Peyer's patch (tissue), 4 donors: ENCODE measurements around the gene FOXI1. TPM values are rescaled to one million over a fixed set of nuclear protein-coding genes. Genes with fewer than 3 reads are reported as not detected.

Experiments used
- DNase-seq, 3 donors: peaks; one replicate each; pipeline ENCODE4 v3.0.0-alpha.2; 2017 to 2019
- H3K27ac ChIP-seq, 4 donors: fragments of 200-600 bp; sonication (generic); one replicate each; pipeline ENCODE4 v1.5.1; 2016 to 2019
- H3K27me3 ChIP-seq, 2 donors: fragments of 200-600 bp; sonication (generic); one replicate each; pipeline ENCODE4 v1.5.1; 2019
- H3K36me3 ChIP-seq, 3 donors: fragments of 200-600 bp; sonication (generic); one replicate each; pipeline ENCODE4 v1.5.1; 2016 to 2019
- H3K4me1 ChIP-seq, 4 donors: fragments of 200-600 bp; sonication (generic); one replicate each; pipeline ENCODE4 v1.5.1; 2016 to 2019
- H3K4me3 ChIP-seq, 4 donors: fragments of 200-600 bp; sonication (generic); 1 replicate in 3 of 4; 2 replicates in 1 of 4; pipeline ENCODE4 v1.5.1; 2016 to 2019; ENCODE audit warnings: mild to moderate bottlenecking in 1 of 4
- H3K9me3 ChIP-seq, 4 donors: fragments of 200-600 bp; sonication (generic); one replicate each; pipeline ENCODE4 v1.5.1; 2016 to 2019; ENCODE audit warnings: mild to moderate bottlenecking in 1 of 4
- POLR2A ChIP-seq, 2 donors: fragments of 450-650 bp; IDR thresholded peaks; one replicate each; pipeline ENCODE4 v1.5.1; 2017; ENCODE audit warnings: antibody characterized with exemption in 2 of 2, mild to moderate bottlenecking in 2 of 2, moderate library complexity in 2 of 2
- total RNA-seq, 4 donors: library from RNA; depleted of rRNA; stranded (reverse); fragments of >200 nt; gene quantifications; one replicate each; pipeline ENCODE4 v1.1.0, GENCODE V29; 2016
- TF ChIP-seq, protein P1 (sequence below), 6 experiments: fragments of 450-650 bp in 4 of 6; fragments of 200-600 bp in 2 of 6; sonication (generic) in 1 of 6; IDR thresholded peaks; one replicate each; pipeline ENCODE4 v1.5.1; 2017 to 2019; ENCODE audit warnings: antibody characterized with exemption in 6 of 6, mild to moderate bottlenecking in 3 of 6, moderate library complexity in 1 of 6

The FOXI1 gene
- total RNA-seq, 4 donors from 2014 or later: not detected

DNA sequence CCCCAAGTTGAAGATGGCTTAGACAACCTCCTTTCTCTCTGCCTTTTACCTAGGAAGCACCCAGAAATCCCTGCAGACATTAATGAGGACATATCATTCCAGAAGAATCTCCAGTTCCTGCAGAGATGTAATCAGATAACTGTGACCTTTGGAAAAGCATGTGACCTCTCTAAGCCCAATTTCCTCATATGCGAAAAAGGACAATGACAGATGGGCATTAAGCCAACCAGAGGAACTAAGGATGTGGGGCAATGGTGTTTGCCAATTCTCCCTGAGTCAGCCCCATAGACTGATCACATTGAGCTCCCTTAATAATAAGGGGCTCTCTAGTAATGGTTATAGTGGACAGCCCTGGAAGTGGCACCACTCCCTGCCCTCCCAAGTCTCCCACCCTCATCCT is 10.1 kb upstream of the FOXI1 start:
- TF ChIP-seq POLR2A (IDR thresholded peaks at IDR 0.05): no peak
- TF ChIP-seq, protein P1, sequence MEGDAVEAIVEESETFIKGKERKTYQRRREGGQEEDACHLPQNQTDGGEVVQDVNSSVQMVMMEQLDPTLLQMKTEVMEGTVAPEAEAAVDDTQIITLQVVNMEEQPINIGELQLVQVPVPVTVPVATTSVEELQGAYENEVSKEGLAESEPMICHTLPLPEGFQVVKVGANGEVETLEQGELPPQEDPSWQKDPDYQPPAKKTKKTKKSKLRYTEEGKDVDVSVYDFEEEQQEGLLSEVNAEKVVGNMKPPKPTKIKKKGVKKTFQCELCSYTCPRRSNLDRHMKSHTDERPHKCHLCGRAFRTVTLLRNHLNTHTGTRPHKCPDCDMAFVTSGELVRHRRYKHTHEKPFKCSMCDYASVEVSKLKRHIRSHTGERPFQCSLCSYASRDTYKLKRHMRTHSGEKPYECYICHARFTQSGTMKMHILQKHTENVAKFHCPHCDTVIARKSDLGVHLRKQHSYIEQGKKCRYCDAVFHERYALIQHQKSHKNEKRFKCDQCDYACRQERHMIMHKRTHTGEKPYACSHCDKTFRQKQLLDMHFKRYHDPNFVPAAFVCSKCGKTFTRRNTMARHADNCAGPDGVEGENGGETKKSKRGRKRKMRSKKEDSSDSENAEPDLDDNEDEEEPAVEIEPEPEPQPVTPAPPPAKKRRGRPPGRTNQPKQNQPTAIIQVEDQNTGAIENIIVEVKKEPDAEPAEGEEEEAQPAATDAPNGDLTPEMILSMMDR (IDR thresholded peaks at IDR 0.05): no peak
- DNase-seq: no peak
- Histone ChIP-seq H3K4me3 (no peak overlapping the region), H3K4me1 (no peaks in the 10 kb centered on the region), H3K27me3 (no peaks in the 10 kb centered on the region), H3K36me3 (no peaks in the 10 kb centered on the region), H3K9me3 (no peaks in the 10 kb centered on the region), H3K27ac (no peak overlapping the region)

DNA sequence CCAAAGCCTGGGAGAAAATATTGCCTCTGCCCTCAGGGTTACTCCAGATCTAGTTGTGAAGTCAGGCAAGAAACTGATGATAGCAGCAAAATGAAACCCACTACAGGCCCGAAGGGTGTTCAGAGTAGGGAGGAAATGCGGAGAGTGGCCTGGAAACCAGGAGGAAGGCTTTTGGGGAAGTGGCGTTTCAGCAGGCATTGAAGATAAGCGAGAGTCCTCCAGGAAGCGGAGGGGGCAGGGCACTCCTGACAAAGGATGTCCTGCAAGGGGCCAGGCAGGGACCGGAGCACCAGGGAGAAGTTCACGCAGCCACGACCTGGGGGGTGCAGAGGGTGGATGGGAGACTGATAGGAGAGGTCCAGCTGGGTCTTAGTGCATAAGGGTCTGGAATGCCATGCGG is 7.8 kb upstream of the FOXI1 start:
- Histone ChIP-seq H3K4me1 (no peaks in the 10 kb centered on the region), H3K4me3 (no peak overlapping the region), H3K36me3 (no peaks in the 10 kb centered on the region), H3K27me3 (no peaks in the 10 kb centered on the region), H3K27ac (no peak overlapping the region), H3K9me3 (no peaks in the 10 kb centered on the region)
- TF ChIP-seq POLR2A (IDR thresholded peaks at IDR 0.05): no peak
- TF ChIP-seq, protein P1 (IDR thresholded peaks at IDR 0.05): no peak
- no peak for DNase-seq

DNA sequence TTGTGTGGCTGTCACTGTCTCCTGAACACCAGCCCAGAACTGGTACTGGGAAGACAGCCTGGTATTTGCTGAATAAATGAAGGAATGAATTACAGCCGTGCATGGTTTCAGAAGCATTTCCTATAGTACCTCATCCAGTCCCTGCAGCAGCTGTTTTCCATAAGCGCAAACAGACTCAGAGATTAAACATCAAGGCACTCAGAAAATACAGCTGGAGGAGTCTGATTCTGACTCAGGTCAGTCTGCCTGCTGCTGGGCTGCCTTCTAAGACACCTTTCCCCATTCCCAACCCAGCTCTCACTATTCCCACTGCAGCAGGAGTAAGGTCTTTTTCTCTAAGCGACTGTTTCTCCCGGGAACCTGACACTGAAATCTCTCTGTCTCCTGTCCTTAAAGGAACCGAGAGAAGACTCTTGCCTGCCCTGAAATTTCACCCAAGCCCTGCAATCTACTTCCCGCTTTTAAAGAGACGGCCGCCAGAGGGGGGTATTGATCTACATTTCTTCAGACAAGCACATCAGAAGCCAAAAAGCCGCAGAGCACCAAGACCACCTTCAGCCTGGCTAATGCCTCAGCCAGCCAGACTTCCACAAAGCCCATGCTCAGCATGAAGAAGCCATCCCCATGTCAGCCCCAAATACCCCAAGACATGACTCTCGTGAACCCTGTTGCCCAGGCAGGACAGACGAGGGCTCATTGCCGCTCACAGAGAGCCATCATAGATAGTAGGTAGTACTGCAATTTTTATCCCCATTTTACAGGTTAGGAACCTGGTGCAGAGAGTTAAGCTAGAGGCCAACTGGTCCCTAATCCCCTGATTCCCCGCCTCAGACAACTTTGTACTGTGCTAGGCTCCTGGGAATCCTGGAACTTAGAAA is 5.4 kb upstream of the FOXI1 start:
- no peak for TF ChIP-seq POLR2A (IDR thresholded peaks at IDR 0.05)
- TF ChIP-seq, protein P1 (IDR thresholded peaks at IDR 0.05): peak; percentile 15 to 58 (median 41)
- Histone ChIP-seq H3K36me3 (no peaks in the 10 kb centered on the region), H3K27me3 (no peaks in the 10 kb centered on the region), H3K9me3 (no peaks in the 10 kb centered on the region), H3K4me3 (no peak overlapping the region), H3K4me1 (no peaks in the 10 kb centered on the region), H3K27ac (no peak overlapping the region)
- DNase-seq: peak in 2 of 3 donors; percentile 69 to 85

DNA sequence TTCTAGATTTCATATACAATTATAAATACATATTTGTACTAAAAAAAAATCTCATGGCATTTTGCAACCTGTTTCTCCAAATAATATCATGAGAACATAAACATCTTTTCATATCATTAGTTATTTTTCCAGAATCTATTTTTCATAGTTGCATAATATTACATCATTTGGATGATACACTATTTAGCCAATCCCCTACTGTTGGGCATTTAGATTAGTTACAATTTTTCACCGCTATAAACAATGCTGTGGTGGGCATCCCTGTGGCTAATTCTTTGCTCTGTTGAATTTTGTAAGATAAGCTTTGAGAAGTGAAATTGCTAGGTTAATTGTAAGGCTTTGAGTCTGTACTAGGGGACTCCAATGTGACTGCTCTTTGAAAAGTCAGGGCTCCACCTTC is 2.2 kb upstream of the FOXI1 start:
- Histone ChIP-seq H3K36me3 (no peaks in the 10 kb centered on the region), H3K4me3 (no peak overlapping the region), H3K27ac (no peak overlapping the region), H3K27me3 (no peaks in the 10 kb centered on the region), H3K9me3 (no peaks in the 10 kb centered on the region), H3K4me1 (no peaks in the 10 kb centered on the region)
- no peak for DNase-seq
- TF ChIP-seq POLR2A (IDR thresholded peaks at IDR 0.05): no peak
- TF ChIP-seq, protein P1 (IDR thresholded peaks at IDR 0.05): no peak

DNA sequence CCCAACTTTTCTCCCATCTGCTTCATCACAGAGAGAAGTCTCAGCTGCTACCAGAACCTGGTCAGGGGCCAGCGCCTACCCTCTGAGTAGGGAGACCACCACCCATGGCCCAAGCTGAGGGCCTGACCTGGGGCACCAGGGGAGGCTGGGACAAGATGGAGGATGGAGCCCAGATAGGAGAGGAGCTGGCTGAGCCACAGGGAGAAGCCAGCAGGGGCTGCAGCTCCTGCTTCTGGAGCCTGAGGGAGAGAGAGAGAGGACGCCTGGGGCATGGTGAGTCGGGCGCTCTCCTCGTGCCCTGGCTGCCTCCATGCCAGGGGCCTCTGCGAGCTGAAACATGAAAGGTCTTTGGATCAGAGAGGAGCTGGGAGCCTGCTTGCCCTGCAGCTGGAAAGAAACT is 1.4 kb upstream of the FOXI1 start:
- DNase-seq: no peak
- Histone ChIP-seq H3K36me3 (no peaks in the 10 kb centered on the region), H3K27ac (no peak overlapping the region), H3K4me3 (no peak overlapping the region), H3K4me1 (no peaks in the 10 kb centered on the region), H3K27me3 (no peaks in the 10 kb centered on the region), H3K9me3 (no peaks in the 10 kb centered on the region)
- TF ChIP-seq, protein P1 (IDR thresholded peaks at IDR 0.05): no peak
- no peak for TF ChIP-seq POLR2A (IDR thresholded peaks at IDR 0.05)
